ENCODE measurements around the gene SPATA31E1. TPM values are rescaled to one million over a fixed set of nuclear protein-coding genes. Genes with fewer than 3 reads are reported as not detected.

SPATA31E1 gene
- total RNA-seq, 4 donors from 2014 or later = not detected

- 92 to 94% methylated on average over 7 to 9 of the region's 9 CpGs for WGBS, 2 donors
- no peaks in the 10 kb centered on the region for H3K9me3 ChIP-seq
- TF ChIP-seq EP300 (IDR thresholded peaks at IDR 0.05) (no peak), CTCF (IDR thresholded peaks at IDR 0.05) (no peak), POLR2A (IDR thresholded peaks at IDR 0.05) (no peak)
- no peaks in the 10 kb centered on the region for H3K36me3 ChIP-seq
- no peak overlapping the region for H3K4me3 ChIP-seq
- no peak overlapping the region for H3K27ac ChIP-seq
- no peaks in the 10 kb centered on the region for H3K4me1 ChIP-seq
- no peak for DNase-seq (ENCODE audit: low spot score in 2 of 2)
- no peaks in the 10 kb centered on the region for H3K27me3 ChIP-seq
Measured at GRCh38 chr9:87868175-87868574, 14.5 kb upstream of the SPATA31E1 start.

- TF ChIP-seq POLR2A (IDR thresholded peaks at IDR 0.05) = no peak
- no peak for TF ChIP-seq EP300 (IDR thresholded peaks at IDR 0.05)
- TF ChIP-seq CTCF (IDR thresholded peaks at IDR 0.05) = no peak
Measured at GRCh38 chr9:87868635-87869034, 14.0 kb upstream of the SPATA31E1 start.

GRCh38 chr9:87869082-87869481 is 13.6 kb upstream of the SPATA31E1 start:
- H3K4me1 ChIP-seq = no peaks in the 10 kb centered on the region
- no peak overlapping the region for H3K4me3 ChIP-seq
- H3K27ac ChIP-seq = no peak overlapping the region
- DNase-seq (ENCODE audit: low spot score in 2 of 2) = no peak
- 84 to 86% methylated on average over 11 of the region's 11 CpGs for whole genome bisulfite sequencing, 2 donors
- TF ChIP-seq EP300 (IDR thresholded peaks at IDR 0.05) = no peak
- TF ChIP-seq POLR2A (IDR thresholded peaks at IDR 0.05) = no peak
- no peaks in the 10 kb centered on the region for H3K36me3 ChIP-seq
- H3K9me3 ChIP-seq = no peaks in the 10 kb centered on the region
- no peaks in the 10 kb centered on the region for H3K27me3 ChIP-seq

More at GRCh38 chr9:87868635-87869034, 14.0 kb upstream of the SPATA31E1 start:
- 88 to 93% methylated on average over 3 of the region's 3 CpGs for WGBS, 2 donors
- DNase-seq (ENCODE audit: low spot score in 2 of 2) = no peak
- Histone ChIP-seq H3K36me3 (no peaks in the 10 kb centered on the region), H3K4me3 (no peak overlapping the region), H3K27ac (no peak overlapping the region), H3K27me3 (no peaks in the 10 kb centered on the region), H3K9me3 (no peaks in the 10 kb centered on the region), H3K4me1 (no peaks in the 10 kb centered on the region)

GRCh38 chr9:87871425-87872078 is 11.1 kb upstream of the SPATA31E1 start:
- no peak for TF ChIP-seq CTCF (IDR thresholded peaks at IDR 0.05)
- TF ChIP-seq POLR2A (IDR thresholded peaks at IDR 0.05) = no peak
- DNase-seq (ENCODE audit: low spot score in 2 of 2) = no peak
- Histone ChIP-seq H3K4me1 (no peaks in the 10 kb centered on the region), H3K27me3 (no peaks in the 10 kb centered on the region), H3K27ac (no peak overlapping the region), H3K9me3 (no peaks in the 10 kb centered on the region), H3K4me3 (no peak overlapping the region), H3K36me3 (no peaks in the 10 kb centered on the region)
- 87 to 89% methylated on average over 7 of the region's 7 CpGs for WGBS, 2 donors

GRCh38 chr9:87872079-87872624 is 10.5 kb upstream of the SPATA31E1 start:
- no peaks in the 10 kb centered on the region for H3K36me3 ChIP-seq
- H3K27me3 ChIP-seq = no peaks in the 10 kb centered on the region
- H3K4me3 ChIP-seq = no peak overlapping the region
- TF ChIP-seq EP300 (IDR thresholded peaks at IDR 0.05) (no peak), CTCF (IDR thresholded peaks at IDR 0.05) (no peak)
- H3K4me1 ChIP-seq = no peaks in the 10 kb centered on the region
- no peak overlapping the region for H3K27ac ChIP-seq
- no peak for DNase-seq (ENCODE audit: low spot score in 2 of 2)
- H3K9me3 ChIP-seq = no peaks in the 10 kb centered on the region
- 71 to 78% methylated on average over 2 to 8 of the region's 8 CpGs for WGBS, 2 donors
